SK-N-SH treated with all-trans-retinoic acid at 6 μM for 48 hours (cell line): ENCODE data around the gene UHRF1.
A peak's percentile ranks its signal among the peaks of the same experiment; 100 is the strongest.

ENCODE experiments used
- ATAC-seq: fragments of 200-7000 bp; cut with Tn5 transposase; 3 replicates; pipeline ENCODE4 v1.9.1; 2020; ENCODE audit warnings: mild to moderate bottlenecking, moderate library complexity
- ARNTL ChIP-seq: fragments of 450-650 bp; formaldehyde crosslinking; IDR thresholded peaks from 2 replicates; pipeline ENCODE4 v1.5.0; 2020; ENCODE audit warnings: low read depth, mild to moderate bottlenecking, moderate library complexity, borderline replicate concordance
- CSDC2 ChIP-seq: fragments of 250-450 bp; sonication (Bioruptor Pico); IDR thresholded peaks from 2 replicates; pipeline ENCODE4 v1.5.0; 2020; ENCODE audit warnings: mild to moderate bottlenecking, moderate library complexity
- ESRRG ChIP-seq: fragments of 250-450 bp; sonication (Bioruptor Pico); IDR thresholded peaks from 2 replicates; pipeline ENCODE4 v1.6.1; 2021; ENCODE audit warnings: mild to moderate bottlenecking
- ISL1 ChIP-seq: fragments of 250-450 bp; sonication (Bioruptor Pico); IDR thresholded peaks from 2 replicates; pipeline ENCODE4 v2.1.2; 2022; ENCODE audit warnings: mild to moderate bottlenecking, moderate library complexity
- RARB ChIP-seq: fragments of 250-450 bp; sonication (Bioruptor Pico); IDR thresholded peaks from 2 replicates; pipeline ENCODE4 v1.8.0; 2021; ENCODE audit warnings: mild to moderate bottlenecking, moderate library complexity
- SNAI2 ChIP-seq: fragments of 250-450 bp; sonication (Bioruptor Pico); IDR thresholded peaks from 2 replicates; pipeline ENCODE4 v1.5.0; 2020; ENCODE audit warnings: mild to moderate bottlenecking, moderate library complexity
- TCF4 ChIP-seq: fragments of 250-450 bp; sonication (Bioruptor Pico); IDR thresholded peaks from 2 replicates; pipeline ENCODE4 v1.8.0; 2021; ENCODE audit warnings: mild to moderate bottlenecking, moderate library complexity, borderline replicate concordance
- ZC3H10 ChIP-seq: fragments of 250-450 bp; sonication (Bioruptor Pico); IDR thresholded peaks from 2 replicates; pipeline ENCODE4 v1.5.1; 2021; ENCODE audit warnings: mild to moderate bottlenecking, moderate library complexity
- ZFP3 ChIP-seq: fragments of 250-450 bp; sonication (Bioruptor Pico); IDR thresholded peaks from 2 replicates; pipeline ENCODE4 v1.5.0; 2020; ENCODE audit warnings: mild to moderate bottlenecking, moderate library complexity
- ZNF565 ChIP-seq: fragments of 450-650 bp; formaldehyde crosslinking; conservative IDR thresholded peaks from 2 replicates; pipeline ENCODE4 v1.5.0; 2020; ENCODE audit warnings: low read depth, mild to moderate bottlenecking, moderate library complexity
- ZNF70 ChIP-seq: fragments of 450-650 bp; formaldehyde crosslinking; IDR thresholded peaks from 2 replicates; pipeline ENCODE4 v1.5.0; 2020; ENCODE audit warnings: mild to moderate bottlenecking, moderate library complexity
- ZNF8 ChIP-seq: fragments of 450-650 bp; formaldehyde crosslinking; IDR thresholded peaks from 2 replicates; pipeline ENCODE4 v1.5.0; 2020; ENCODE audit warnings: mild to moderate bottlenecking, moderate library complexity
- TF ChIP-seq, protein P1 (sequence below): fragments of 250-450 bp; sonication (Bioruptor Pico); IDR thresholded peaks from 2 replicates; pipeline ENCODE4 v1.8.0; 2020; ENCODE audit warnings: mild to moderate bottlenecking, moderate library complexity, borderline replicate concordance
- TF ChIP-seq, protein P2 (sequence below): fragments of 250-450 bp; sonication (Bioruptor Pico); IDR thresholded peaks from 2 replicates; pipeline ENCODE4 v1.8.0; 2021; ENCODE audit warnings: low read depth, mild to moderate bottlenecking, moderate library complexity, borderline replicate concordance
- TF ChIP-seq, protein P3 (sequence below): fragments of 250-450 bp; sonication (Bioruptor Pico); IDR thresholded peaks from 2 replicates; pipeline ENCODE4 v1.5.1; 2020; ENCODE audit warnings: low read depth, mild to moderate bottlenecking, moderate library complexity
- TF ChIP-seq, protein P4 (sequence below): fragments of 250-450 bp; sonication (Bioruptor Pico); IDR thresholded peaks from 2 replicates; pipeline ENCODE4 v1.5.1; 2021; ENCODE audit warnings: mild to moderate bottlenecking, moderate library complexity

UHRF1 gene

DNA sequence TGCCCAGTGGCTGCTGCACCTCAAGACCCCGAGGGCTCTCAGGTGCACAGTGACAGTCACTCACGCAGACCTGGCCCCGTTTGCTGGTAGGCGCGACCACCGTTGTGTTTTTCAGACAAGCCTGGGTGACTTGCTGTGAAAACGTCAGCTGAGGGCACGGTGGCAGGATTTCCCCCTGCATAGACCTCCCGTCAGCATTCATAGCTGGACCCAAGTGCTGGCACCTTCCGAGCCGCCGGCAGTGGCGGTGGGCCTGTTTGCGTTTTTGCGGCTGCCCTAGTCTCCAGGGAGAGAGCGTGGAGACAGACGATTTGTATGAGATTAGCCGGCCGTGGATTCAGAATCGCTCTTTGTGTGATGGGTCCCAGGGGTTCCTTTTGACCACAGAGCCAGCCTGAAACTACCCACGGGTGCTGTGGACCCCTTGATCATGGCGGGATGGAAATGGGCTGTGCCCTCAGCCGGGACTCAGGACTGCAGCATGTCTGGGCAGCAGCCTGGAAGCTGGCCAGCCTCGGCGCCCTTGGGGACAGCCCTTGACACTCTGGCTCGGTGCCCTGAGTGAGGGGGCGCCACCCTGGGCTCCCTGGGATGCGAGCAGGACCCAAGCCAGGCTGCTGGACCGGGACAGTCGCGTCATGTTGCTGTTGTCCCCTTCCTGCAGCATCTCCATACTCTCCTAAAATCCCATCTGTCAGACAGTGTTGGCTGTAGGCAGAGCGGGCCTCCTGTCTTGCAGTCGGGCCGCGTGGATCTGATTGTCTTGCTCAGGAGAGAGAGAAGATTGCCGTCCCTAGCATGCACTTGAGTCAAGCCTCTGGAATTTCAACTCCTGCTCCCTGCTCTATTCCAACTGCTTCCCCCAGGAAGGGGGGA, 68.2 kb downstream of the UHRF1 start:
- TF ChIP-seq, protein P1, sequence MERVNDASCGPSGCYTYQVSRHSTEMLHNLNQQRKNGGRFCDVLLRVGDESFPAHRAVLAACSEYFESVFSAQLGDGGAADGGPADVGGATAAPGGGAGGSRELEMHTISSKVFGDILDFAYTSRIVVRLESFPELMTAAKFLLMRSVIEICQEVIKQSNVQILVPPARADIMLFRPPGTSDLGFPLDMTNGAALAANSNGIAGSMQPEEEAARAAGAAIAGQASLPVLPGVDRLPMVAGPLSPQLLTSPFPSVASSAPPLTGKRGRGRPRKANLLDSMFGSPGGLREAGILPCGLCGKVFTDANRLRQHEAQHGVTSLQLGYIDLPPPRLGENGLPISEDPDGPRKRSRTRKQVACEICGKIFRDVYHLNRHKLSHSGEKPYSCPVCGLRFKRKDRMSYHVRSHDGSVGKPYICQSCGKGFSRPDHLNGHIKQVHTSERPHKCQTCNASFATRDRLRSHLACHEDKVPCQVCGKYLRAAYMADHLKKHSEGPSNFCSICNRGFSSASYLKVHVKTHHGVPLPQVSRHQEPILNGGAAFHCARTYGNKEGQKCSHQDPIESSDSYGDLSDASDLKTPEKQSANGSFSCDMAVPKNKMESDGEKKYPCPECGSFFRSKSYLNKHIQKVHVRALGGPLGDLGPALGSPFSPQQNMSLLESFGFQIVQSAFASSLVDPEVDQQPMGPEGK (CRISPR knock-in tag) = no peak
- TF ChIP-seq TCF4 (CRISPR knock-in tag) (no peak), ZFP3 (CRISPR knock-in tag) (no peak), SNAI2 (CRISPR knock-in tag) (no peak)
- TF ChIP-seq, protein P2, sequence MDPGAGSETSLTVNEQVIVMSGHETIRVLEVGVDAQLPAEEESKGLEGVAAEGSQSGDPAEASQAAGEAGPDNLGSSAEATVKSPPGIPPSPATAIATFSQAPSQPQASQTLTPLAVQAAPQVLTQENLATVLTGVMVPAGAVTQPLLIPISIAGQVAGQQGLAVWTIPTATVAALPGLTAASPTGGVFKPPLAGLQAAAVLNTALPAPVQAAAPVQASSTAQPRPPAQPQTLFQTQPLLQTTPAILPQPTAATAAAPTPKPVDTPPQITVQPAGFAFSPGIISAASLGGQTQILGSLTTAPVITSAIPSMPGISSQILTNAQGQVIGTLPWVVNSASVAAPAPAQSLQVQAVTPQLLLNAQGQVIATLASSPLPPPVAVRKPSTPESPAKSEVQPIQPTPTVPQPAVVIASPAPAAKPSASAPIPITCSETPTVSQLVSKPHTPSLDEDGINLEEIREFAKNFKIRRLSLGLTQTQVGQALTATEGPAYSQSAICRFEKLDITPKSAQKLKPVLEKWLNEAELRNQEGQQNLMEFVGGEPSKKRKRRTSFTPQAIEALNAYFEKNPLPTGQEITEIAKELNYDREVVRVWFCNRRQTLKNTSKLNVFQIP = no peak

DNA sequence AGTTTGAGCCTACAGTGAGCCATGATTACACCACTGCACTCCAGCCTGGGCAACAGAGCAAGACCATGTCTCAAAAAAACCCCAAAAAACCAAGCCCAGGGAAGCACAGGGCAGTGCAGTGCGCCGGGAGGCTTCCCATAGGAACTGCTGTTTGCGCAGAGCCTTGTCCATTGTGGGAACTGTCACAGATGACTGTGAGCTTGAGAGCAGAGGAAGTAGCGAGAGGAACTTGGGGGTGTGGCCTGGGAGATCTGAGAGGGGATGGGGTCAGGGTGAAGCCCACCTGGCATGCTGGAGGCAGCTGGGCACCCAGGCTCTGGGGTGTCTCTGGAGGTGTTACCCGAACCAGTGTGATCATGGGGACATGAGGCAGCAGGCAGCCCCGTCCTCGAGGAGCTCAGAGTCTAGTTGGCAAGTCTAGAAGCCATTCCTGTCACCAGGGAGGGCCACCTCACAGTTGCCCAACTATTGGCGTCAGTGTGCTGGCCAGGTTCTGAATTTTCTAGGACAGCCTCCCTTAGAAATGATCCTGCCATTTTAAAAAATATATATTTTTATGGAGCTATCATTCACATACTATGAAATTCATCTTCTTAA, 70.0 kb downstream of the UHRF1 start:
- ATAC-seq = no peak

More for the DNA sequence above, 68.2 kb downstream of the UHRF1 start:
- peak; percentile 97 for ATAC-seq

DNA sequence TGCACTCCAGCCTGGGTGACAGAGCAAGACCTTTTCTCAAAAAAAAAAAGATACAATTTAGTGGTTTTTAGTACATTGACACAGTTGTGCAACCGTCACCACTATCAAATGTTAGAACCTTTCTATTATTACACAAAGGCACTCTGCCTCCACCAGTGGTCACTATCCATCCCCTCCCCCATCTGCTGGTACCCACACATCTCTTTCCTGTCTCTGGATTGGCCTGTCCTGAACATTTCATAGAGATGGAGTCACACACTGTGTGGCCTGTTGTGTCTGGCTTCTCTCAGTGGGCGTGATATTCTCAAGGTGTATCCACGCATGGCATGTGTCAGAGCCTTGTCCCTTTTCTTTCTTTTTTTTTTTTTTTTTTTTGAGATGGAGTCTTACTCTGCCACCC, 70.8 kb downstream of the UHRF1 start:
- ATAC-seq = no peak
- no peak for TF ChIP-seq SNAI2 (CRISPR knock-in tag)
- no peak for TF ChIP-seq ZC3H10 (CRISPR knock-in tag)
- TF ChIP-seq, protein P3, sequence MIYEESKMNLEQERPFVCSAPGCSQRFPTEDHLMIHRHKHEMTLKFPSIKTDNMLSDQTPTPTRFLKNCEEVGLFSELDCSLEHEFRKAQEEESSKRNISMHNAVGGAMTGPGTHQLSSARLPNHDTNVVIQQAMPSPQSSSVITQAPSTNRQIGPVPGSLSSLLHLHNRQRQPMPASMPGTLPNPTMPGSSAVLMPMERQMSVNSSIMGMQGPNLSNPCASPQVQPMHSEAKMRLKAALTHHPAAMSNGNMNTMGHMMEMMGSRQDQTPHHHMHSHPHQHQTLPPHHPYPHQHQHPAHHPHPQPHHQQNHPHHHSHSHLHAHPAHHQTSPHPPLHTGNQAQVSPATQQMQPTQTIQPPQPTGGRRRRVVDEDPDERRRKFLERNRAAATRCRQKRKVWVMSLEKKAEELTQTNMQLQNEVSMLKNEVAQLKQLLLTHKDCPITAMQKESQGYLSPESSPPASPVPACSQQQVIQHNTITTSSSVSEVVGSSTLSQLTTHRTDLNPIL (CRISPR knock-in tag) = no peak
- TF ChIP-seq ZNF8 (CRISPR knock-in tag) = no peak
- TF ChIP-seq RARB = no peak
- no peak for TF ChIP-seq CSDC2 (CRISPR knock-in tag)
- TF ChIP-seq ZNF70 (CRISPR knock-in tag) = no peak
- TF ChIP-seq ESRRG (CRISPR knock-in tag) = no peak
- no peak for TF ChIP-seq ARNTL (CRISPR knock-in tag)
- TF ChIP-seq, protein P1 (CRISPR knock-in tag) = no peak
- TF ChIP-seq ISL1 = no peak
- TF ChIP-seq, protein P4, sequence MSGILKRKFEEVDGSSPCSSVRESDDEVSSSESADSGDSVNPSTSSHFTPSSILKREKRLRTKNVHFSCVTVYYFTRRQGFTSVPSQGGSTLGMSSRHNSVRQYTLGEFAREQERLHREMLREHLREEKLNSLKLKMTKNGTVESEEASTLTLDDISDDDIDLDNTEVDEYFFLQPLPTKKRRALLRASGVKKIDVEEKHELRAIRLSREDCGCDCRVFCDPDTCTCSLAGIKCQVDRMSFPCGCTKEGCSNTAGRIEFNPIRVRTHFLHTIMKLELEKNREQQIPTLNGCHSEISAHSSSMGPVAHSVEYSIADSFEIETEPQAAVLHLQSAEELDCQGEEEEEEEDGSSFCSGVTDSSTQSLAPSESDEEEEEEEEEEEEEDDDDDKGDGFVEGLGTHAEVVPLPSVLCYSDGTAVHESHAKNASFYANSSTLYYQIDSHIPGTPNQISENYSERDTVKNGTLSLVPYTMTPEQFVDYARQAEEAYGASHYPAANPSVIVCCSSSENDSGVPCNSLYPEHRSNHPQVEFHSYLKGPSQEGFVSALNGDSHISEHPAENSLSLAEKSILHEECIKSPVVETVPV (CRISPR knock-in tag) = no peak
- no peak for TF ChIP-seq ZNF565 (CRISPR knock-in tag)
- TF ChIP-seq, all 23 proteins: peak for 0

More for the DNA sequence above, 70.0 kb downstream of the UHRF1 start:
- TF ChIP-seq ISL1 = no peak
- TF ChIP-seq, protein P2 = no peak
- TF ChIP-seq ZNF70 (CRISPR knock-in tag) = no peak
